Measurements from ENCODE around the gene GALNT13.

The GALNT13 gene

DNA sequence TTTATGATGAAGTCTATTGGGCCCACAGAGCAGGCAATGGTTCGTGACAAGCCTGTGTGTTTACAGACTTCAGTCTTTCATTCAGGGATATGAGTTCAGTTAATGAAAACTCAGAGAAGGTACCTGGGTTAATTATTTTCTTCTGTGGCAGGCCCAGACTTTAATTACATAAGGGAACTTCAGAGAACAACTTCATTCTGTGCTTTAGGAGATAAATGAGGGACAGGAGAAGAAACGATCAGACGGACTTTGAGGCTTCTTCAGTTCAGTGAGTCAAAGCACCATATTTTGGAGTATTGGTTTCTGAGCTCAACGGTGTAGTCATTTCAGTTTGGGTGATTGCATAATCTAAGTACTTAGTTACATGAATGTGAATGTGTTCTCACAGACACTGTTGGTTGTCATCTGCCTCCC, 623.7 kb downstream of the GALNT13 start:
- no peak for FAIRE-seq

DNA sequence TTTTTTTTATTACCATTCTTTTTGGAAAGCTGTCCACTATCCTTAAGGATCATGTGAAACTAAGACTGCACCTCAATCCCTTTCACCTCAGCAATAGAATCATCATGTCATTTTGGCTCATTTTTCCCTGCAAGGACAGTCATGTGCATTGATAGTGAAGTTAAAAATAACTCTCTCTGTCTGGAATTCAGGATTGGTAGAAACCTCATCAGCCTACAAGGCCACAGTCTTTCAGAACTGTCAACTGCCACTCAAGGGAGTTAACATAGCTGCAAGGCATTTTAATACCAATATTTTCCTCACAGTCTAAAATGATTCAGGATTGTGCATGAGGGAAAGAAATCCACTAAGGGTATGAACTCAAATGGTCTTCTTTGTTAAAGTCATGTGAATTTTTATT, 625.3 kb downstream of the GALNT13 start:
- FAIRE-seq = no peak
